Measurements from ENCODE around the gene FBRSL1.

Gene FBRSL1

DNA sequence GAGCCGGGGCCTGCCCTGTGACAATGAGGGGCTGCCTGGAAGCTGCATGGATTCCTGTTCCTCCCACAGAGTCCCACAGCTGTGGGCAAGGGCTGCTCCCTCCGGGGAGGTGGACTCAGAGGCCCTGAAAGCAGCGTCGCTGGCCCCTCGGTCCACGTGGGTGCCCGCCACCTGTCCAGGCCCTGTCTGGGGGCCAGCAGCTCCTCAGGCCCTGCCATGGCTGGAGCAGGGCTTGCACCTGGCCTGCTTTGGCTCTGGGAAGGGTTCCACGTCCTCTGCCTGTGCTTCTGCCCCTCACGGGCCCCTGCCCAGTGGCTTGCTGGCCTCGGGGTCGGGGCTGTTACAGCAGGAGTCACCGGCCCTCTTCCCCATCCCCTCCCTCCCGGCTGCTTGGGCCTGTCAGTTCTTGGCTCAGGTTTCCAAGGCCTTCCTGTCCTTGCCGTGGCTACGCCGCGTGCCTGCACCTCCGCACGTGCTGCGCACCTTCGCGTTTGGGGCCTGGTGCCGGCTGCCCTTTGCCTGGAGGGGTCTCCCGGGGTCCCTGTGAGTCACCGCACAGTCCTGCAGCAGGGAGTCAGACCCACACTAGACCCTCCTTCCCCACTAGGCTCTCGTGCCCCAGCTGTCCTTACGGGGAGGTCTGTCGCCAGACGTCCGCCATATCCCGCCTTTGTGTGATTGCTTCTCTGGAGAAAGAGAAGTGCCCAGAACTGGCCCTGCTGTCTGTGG, 5.8 kb downstream of the FBRSL1 start:
- in situ Hi-C loops (cut with MboI; ENCODE audit: low sequenced_read_pairs): no loop called here

DNA sequence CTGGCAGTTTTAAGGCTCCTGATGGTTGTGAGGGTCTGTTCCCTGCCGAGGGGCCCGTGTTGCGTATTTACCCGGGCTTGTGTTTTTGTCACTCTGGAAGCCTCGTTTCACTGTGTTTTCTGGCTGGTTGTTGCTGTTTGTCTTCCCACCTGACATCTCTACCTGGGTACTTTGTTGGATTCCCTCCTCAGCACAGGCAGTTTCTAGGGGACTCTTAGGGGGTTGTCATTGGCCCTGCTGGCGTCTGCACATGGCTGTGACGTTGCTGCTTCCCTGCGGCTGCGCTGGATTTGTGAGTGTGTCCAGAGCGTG, 6.4 kb downstream of the FBRSL1 start:
- in situ Hi-C loops (cut with MboI; ENCODE audit: low sequenced_read_pairs): no loop called here

DNA sequence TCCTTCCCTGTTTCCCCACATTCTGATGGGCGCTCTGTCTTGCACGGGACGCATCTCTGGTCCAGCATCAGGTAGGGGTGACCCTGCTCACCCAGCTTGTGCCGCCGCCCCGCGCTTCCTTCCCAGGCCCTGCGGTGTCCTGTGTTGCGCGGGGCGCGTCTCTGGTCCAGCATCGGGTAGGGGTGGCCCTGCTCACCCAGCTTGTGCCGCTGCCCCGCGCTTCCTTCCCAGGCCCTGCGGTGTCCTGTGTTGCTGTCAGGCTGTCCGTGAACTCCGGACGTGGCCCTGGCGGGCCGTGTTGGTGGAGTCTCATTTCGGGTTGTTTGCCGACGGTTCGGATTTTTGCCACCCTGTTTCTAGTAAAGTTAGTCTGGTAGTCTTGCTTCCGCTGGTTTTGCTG, 6.8 kb downstream of the FBRSL1 start:
- in situ Hi-C loops (cut with MboI; ENCODE audit: low sequenced_read_pairs): no loop called here

DNA sequence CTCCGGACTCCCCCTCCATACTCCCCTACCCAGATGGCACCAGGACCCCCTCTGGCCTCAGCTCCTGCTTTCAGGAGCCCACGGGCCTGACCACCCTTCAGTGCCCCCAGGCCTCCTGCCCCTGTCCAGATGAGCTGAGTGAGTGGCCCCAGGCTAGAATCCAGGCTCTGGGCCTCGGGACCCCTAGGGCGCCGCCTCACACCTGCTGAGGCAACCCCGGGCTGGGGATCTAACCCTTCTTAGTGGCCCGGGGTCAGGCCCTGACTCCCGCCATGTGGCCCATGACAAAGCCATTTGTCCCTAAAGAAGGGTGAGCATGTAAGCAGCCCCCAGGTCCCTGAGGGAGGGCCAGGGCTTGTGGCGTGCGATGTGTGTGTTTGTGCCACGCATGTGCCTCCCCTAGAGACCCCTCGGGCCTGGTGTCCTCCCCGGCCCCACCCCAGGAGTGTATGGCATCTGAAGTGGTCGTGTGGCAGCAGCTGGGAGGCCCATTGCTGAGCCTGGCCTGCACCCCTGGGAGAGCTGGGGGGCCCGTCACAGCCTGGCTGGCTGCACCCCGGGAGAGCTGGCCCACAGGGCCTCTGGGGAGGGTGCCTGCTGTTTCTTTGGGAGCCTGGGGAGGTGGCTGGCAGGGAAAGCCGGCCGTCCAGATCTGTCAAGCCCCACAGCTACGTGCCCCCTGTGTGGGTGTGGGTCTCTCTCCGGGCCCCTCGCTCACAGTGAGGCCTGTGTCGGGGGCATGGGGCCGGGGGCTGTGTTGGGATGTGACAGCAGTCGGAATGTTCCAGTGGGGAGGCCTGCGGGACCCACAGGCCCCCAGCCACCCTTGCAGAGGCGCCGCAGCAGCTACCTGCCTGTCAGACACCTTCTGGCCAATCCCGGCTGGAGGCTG, 7.8 kb downstream of the FBRSL1 start:
- in situ Hi-C loops (cut with MboI; ENCODE audit: low sequenced_read_pairs): no loop called here

DNA sequence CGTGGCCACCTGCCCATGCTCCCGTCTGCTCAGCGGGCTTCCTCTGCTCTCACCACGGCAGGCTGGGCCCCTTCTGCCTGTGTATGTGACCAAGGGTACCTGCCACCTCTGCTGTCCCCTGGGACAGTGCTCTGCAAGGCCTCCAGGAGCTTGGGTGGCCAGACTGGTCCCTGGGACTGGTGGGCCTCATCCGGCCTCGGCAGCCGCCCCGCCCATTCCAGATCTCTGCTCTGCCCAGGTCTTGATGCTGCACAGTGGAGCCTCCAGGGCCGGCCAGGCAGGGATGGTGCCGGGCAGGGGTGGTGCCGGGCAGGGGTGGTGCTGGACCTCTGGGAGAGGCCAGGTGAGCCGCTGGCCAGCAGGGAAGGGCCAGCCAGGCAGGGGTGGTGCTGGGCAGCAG, 9.0 kb downstream of the FBRSL1 start:
- in situ Hi-C loops (cut with MboI; ENCODE audit: low sequenced_read_pairs): no loop called here

DNA sequence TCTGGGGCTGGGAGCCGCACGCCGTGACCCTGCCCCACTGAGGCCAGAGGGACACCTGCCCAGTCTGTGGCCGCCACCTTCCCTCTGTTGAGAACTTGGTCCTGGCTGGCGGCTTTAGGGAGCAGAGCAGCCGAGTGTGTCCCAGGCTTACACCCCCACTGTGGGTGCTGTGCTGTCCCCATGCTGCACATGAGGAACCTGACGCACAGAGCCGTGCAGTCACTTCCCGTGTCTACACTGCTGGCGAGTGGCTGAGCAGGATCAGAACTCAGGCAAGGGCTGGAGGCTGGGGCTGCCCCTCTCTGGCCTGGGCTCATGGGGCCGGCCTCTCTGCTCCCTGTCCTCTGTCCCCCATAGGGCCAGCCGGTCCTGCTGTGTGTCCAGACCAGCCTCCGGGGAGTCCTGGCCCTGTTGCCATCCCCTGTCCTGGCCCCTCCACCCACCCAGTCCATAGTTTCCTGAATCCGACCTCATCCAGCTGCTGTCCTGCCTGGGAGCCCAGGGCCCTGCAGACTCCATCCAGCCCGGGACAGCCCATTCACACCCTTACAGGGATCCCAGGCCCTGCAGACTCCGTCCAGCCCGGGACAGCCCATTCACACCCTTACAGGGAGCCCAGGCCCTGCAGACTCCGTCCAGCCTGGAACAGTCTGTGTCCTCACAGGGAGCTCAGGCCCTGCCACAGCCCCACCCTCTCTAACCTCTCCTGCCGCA, 10.3 kb downstream of the FBRSL1 start:
- in situ Hi-C loops (cut with MboI; ENCODE audit: low sequenced_read_pairs): no loop called here

DNA sequence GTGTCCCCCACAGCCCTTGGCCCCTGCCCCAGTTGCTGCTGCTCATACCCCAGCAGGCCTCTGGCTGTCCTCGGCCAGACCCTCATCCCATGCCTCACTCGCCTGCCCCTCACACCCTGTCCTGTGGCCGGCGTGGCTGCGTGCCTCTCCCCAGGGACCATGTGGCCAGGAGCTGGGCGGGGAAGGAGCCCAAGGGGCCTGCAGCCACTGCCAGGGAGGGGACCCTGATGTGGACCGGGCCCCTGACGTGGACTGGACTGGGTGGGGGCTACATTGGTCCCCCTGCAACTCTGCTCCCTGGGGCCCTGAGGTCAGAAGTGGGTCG, 10.9 kb downstream of the FBRSL1 start:
- in situ Hi-C loops (cut with MboI; ENCODE audit: low sequenced_read_pairs): no loop called here

DNA sequence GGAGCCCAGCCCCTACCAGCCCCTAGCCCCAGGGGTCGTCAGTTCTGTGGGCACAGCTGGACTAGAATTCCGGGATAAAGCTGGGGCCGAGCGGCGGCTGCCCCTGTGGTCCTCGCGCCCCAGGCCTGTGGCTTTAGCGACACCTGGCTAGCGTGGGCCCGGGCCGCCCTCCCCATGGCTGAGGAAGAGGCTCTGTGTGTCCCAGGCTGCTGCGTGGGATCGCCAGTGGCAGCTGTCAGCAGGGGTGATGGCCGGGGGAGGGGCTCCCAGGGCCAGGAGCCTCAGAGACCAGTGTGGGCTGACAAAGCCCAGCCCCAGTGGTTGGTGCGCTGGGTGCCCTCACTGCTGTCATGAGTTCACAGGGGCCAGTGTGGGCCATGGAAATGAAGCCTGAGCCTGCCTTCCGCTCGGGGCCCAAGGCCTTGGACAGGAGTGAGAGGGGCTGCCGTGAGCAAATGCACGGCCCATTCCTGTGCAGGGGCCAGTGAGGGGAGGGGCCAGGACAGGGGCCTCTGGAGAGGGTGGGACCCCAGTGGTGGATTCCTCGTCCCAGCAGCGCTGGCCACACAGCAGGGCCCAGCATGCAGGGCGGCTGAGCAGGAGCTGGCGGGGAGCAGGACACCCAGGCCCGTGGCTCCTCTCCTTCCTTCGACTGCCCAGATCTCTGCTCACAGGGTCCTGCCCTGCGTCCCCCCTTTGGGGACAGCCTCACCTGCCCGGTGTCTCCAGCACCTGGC, 11.4 kb downstream of the FBRSL1 start:
- in situ Hi-C loops (cut with MboI; ENCODE audit: low sequenced_read_pairs): no loop called here

DNA sequence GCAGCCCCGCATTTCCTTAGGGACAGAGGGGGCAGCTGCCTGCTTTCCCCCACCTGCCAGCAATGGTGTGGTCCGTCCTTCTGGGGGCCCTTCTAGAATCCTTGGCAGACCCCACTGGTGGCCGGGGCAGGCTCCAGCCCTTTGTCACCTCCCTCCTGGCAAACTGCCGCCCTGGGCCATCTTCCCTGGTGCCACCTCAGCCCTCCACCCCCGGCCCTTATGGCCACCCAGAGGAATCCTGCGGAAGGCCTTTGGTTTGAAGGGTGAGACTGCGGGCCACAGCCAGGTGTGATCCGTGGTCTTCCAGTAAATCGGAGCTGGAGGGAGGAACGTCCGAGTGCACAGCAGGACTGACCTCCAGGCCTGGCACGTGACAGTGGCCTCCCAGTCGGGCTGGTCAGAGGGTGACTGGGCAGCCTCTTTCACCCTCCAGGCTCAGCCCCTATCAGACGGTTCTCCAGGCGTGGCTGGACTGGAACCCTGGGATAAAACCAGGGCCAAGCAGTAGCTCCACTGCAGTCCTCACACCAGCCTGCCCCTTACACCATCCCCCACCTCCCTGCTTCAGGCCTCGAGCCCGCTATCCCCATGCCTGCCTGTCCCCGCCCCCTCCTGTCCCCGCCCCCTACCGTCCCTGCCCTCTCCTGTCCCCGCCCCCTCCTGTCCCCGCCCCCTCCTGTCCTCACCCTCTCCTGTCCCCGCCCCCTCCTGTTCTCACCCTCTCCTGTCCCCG, 12.4 kb downstream of the FBRSL1 start:
- in situ Hi-C loops (cut with MboI; ENCODE audit: low sequenced_read_pairs): no loop called here

DNA sequence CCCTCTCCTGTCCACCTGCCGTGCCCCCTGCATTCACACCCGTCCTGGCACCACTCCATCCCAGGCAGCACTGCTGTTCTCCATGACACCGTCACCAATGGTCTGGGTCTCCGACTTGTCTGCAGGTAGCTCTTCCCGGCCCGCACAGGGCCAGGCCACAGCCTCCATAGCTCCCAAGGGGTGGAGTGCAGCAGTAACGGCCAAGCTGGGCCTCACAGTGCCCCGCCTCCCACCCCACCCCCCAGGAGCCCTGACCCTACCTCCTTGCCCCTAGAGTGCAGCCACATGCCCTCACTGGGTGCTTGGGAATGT, 12.9 kb downstream of the FBRSL1 start:
- in situ Hi-C loops (cut with MboI; ENCODE audit: low sequenced_read_pairs): no loop called here

DNA sequence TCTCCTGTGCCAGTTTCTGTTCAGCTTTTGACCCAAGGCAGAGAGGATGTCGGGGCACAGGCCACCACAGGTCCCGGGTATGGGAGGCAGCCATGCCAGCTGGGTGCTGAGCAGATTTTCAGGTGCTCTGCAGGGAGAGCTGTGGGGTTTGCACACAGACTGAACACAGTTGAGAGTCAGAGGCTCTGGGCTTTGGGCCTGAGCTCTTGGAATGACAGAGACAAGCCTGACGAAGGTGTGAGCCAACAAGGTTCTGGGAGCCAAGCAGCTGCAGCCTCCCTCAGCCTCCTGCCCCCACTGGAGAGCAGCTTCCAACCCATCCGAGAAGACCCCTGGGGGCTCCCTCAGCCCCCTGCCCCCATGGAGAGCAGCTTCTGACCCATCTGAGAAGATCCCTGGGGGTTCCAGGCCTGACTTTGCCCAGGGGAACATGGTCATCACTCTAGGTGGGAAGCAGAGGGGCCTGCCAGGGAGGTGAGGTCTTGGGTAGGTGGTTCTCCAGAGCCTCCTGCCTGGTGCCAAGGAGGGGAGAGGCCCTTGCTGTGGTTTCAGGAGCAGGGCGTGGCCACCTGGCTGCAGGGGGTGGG, 13.8 kb downstream of the FBRSL1 start:
- in situ Hi-C loops (cut with MboI; ENCODE audit: low sequenced_read_pairs): no loop called here

DNA sequence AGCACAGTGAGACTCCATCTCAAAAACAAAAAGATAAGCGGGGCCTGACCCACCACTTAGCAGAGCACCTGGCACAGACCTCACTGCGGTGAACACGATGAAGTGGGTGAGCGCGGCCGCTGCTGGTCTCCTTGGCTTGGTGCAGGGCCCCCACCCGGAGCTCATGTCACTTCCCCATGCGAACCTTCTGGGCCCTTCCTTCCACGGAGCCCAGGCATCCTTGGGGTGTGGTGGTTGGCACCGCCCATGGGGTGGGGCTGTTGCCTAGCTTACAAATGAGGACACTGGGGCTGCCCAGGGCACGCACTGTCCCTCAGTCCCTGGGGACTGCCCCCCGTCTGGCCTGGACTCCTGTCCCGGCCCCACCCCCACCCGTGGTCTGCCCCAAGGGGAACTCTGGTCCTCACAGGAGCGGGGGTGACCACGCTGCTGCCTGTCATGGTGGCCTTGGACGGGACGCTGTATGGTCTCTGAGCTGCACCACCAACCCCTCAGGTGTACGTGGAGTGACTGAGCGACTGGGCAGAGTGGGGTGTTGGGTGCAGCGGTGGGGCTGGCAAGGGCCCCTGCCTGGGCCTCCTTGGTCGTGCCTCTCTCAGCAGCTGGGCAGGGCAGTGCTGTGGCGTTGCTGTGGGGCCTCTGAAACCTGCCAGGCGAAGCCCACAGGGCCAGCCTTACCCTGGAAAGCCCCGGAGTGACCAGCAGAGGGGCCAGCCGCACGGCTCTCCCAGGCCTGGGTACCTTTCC, 15.3 kb downstream of the FBRSL1 start:
- in situ Hi-C loops (cut with MboI; ENCODE audit: low sequenced_read_pairs): no loop called here

DNA sequence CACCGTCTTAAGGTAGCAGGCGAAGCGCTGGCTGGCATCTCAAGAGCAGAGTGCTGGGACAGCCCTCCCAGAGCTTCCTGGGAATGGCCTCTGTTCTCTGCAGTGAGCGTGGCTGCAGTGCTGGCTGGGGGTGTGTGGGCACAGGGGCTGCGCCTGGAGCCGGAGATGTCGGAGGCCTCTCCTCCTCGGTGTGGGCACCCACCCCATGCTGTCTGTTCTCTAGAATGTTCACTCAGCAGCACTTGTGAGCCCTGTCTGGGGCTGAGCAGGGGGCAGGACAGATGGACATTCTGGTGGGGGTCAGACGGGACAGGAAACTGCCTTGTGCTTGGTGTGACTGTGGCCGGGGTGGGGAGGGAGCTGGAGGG, 15.9 kb downstream of the FBRSL1 start:
- in situ Hi-C loops (cut with MboI; ENCODE audit: low sequenced_read_pairs): no loop called here

DNA sequence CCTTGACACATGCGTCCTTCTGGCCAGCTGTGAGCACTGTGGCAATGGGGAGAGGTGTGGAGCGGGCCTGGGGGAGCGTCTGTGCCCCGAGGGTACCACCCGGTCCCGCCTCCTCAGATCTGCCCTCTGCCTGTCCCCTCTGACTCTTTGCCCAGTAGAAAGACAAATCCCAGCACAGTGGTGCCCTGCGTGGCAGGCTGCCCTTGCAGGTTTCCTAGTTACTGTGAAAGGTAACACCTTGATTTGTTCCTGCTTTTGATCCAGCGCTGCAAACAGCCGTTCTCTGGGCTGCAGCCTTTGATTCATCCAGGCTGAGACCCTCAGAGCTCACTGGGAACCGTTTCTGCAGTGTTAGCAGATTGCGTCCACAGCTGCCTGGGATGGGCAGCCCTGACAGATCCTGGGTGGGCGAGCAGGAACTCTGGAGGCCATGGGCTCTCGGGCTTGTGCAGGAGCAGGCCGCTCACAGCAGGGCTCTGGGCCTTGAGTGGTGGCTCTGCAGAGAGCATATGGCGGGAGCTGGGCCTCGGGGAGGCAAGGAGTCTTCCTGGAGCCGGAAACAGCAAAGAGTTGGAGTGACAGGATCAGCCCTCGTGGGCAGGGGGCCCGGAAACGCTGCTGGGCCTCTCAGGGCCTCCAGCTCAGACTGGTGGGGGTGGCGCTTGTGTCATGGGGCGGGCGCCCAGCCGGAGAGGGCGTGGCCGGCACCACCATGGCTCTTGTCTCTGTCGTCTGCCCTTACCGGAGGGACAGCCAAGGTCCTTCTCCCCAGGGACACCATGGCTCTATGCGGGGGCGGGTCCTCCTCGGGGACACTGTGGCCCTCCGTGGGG, 16.6 kb downstream of the FBRSL1 start:
- in situ Hi-C loops (cut with MboI; ENCODE audit: low sequenced_read_pairs): no loop called here

DNA sequence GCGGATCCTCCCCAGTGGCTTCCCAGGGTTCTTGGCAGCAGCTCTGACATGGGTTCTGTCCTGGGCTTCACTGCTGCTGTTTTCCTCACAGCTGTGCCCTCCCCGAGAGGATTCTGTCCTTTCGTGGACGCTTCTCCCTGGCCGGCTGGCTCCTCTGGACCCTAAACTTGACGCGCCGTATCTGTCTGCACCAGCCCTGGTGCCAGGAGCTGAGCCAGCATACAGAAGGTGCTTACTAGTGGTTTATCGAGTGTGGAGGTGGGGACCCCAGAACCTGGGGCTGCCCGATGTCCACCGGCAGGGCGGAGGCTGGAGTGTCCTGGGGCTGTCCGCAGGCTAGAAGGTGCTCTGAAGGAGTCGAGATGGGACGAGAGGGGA, 17.2 kb downstream of the FBRSL1 start:
- in situ Hi-C loops (cut with MboI; ENCODE audit: low sequenced_read_pairs): no loop called here

DNA sequence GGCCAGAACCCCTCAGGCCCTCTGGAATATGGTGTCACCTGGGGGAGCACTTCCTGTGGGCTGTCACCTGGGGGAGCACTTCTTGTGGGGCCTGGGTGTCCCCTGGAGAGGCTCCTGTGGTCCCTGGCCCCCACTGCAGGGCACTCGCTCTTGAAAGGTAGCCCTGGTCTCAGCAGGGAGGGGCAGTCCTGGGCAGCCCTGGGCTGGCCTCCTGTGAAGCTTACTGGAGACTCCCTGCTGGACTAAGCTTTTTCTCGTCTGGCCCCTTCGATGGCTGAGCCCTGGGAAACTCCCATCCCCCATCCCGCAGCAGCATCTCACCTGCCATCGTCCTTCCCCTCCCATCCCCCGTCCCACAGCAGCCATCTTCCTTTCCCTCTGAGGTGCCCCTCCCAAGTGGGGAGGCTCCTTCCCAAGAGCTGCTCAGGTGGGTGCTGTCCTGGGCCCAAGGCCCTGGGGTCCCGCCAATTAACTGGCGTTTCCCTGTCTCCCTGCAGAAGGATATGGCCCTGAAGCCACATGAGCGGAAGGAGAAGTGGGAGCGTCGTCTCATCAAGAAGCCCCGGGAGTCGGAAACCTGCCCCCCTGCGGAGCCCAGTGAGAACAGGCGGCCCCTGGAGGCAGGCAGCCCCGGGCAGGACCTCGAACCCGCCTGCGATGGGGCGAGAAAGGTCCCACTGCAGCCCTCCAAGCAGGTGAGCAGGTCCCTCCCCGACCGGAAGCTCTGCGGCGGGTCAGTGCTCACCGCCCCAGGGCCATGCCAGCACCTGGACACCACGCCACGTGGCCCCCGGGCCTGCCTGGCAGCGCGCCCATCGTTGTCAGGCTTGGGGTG, 17.9 kb downstream of the FBRSL1 start:
- in situ Hi-C loops (cut with MboI; ENCODE audit: low sequenced_read_pairs): no loop called here

DNA sequence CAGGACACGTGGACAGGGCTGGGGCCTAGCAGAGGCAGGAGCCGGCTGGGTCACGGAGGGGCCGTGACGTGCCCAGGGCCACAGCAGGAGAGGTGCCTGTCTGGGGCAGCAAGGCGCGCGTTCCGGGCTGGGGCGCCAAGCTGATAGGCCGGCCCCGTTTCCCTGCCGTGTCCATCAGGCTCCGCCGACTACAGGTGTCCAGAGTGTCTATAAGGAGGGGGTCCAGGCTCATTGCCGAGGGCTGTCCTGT, 18.5 kb downstream of the FBRSL1 start:
- in situ Hi-C loops (cut with MboI; ENCODE audit: low sequenced_read_pairs): no loop called here
